Transverse colon (tissue), 4 donors: ENCODE measurements around the gene TPSD1. TPM values are rescaled to one million over a fixed set of nuclear protein-coding genes. Genes with fewer than 3 reads are reported as not detected.

Source experiments
- DNase-seq: peaks from one replicate; pipeline ENCODE4 v3.0.0-alpha.2; 2019
- H3K27ac ChIP-seq, 4 donors: fragments of 200-600 bp; sonication (generic); 2 replicates each; pipeline ENCODE4 v1.5.1; 2016 to 2018; ENCODE audit warnings: inconsistent platforms in 4 of 4
- H3K27me3 ChIP-seq: fragments of 200-600 bp; sonication (generic); 2 replicates; pipeline ENCODE4 v1.5.1; 2017; ENCODE audit warnings: inconsistent platforms
- H3K36me3 ChIP-seq, 4 donors: fragments of 200-600 bp; sonication (generic); 2 replicates each; pipeline ENCODE4 v1.5.1; 2017 to 2019; ENCODE audit warnings: inconsistent platforms in 4 of 4
- H3K4me1 ChIP-seq, 4 donors: fragments of 200-600 bp; sonication (generic); 2 replicates each; pipeline ENCODE4 v1.5.1; 2017 to 2020; ENCODE audit warnings: inconsistent platforms in 4 of 4
- H3K4me3 ChIP-seq, 4 donors: fragments of 200-600 bp; sonication (generic); 1 replicate in 1 of 4; 2 replicates in 3 of 4; pipeline versions ENCODE4 v1.5.1 to v1.6.1; 2017 to 2019; ENCODE audit warnings: inconsistent platforms in 4 of 4
- H3K9me3 ChIP-seq, 2 donors: fragments of 200-600 bp; sonication (generic); 2 replicates each; pipeline ENCODE4 v1.5.1; 2017 to 2019; ENCODE audit warnings: inconsistent platforms in 2 of 2
- EP300 ChIP-seq: sonication (generic); formaldehyde crosslinking; IDR thresholded peaks from one replicate; pipeline ENCODE4 v1.6.1; 2017; ENCODE audit warnings: antibody characterized with exemption, low read depth
- POLR2A ChIP-seq: fragments of 450-650 bp; IDR thresholded peaks from one replicate; pipeline ENCODE4 v1.6.1; 2016; ENCODE audit warnings: antibody characterized with exemption, mild to moderate bottlenecking, moderate library complexity
- POLR2AphosphoS5 ChIP-seq, 3 donors: sonication (generic); formaldehyde crosslinking; IDR thresholded peaks; one replicate each; pipeline ENCODE4 v1.6.1; 2016; ENCODE audit warnings: antibody characterized with exemption in 3 of 3
- WGBS, 2 donors: methylation state at CpG; one replicate each; pipeline ENCODE4 v1.1.5; 2018; ENCODE audit warnings: low coverage in 1 of 2; 5-methylcytosine and 5-hydroxymethylcytosine counted together
- in situ Hi-C, 4 donors: fragments of 200-750 bp; cut with MboI; loops; one replicate each; pipeline versions ENCODE4 v1.15.0 to v1.15.1; 2017; ENCODE audit warnings: low sequenced_read_pairs in 3 of 4, low pct_ligation_motif_present in 1 of 4, low pct_unique_long_range_greater_than_20kb in 1 of 4
- intact Hi-C: fragments of 100-400 bp; cut with DNase I; formaldehyde crosslinking; loops from one replicate; pipeline ENCODE4 v1.15.1; 2023; ENCODE audit warnings: low total_unique reads
- total RNA-seq, 4 donors: library from RNA; depleted of rRNA; stranded (reverse); fragments of >200 nt; gene quantifications; one replicate each; pipeline ENCODE4 v1.1.0, GENCODE V29; 2016
- TF ChIP-seq, protein P1 (sequence below), 5 experiments: fragments of 200-600 bp in 3 of 5; fragments of 450-650 bp in 2 of 5; sonication (generic) in 3 of 5; IDR thresholded peaks; 1 replicate in 2 of 5; 2 replicates in 3 of 5; pipeline ENCODE4 v1.5.1; 2016 to 2017; ENCODE audit warnings: antibody characterized with exemption in 5 of 5, inconsistent platforms in 3 of 5, mild to moderate bottlenecking in 2 of 5, moderate library complexity in 1 of 5

The TPSD1 gene
- total RNA-seq, 4 donors from 2014 or later = 4.6 to 12.0 (median 7.8) TPM; not detected in 1

- H3K4me3 ChIP-seq = no peak overlapping the region
- WGBS, 2 donors = 79 to 82% methylated on average over 7 to 32 of the region's 32 CpGs
- DNase-seq = no peak
- H3K27ac ChIP-seq = no peak overlapping the region
- H3K4me1 ChIP-seq = no peaks in the 10 kb centered on the region
- TF ChIP-seq, protein P1, sequence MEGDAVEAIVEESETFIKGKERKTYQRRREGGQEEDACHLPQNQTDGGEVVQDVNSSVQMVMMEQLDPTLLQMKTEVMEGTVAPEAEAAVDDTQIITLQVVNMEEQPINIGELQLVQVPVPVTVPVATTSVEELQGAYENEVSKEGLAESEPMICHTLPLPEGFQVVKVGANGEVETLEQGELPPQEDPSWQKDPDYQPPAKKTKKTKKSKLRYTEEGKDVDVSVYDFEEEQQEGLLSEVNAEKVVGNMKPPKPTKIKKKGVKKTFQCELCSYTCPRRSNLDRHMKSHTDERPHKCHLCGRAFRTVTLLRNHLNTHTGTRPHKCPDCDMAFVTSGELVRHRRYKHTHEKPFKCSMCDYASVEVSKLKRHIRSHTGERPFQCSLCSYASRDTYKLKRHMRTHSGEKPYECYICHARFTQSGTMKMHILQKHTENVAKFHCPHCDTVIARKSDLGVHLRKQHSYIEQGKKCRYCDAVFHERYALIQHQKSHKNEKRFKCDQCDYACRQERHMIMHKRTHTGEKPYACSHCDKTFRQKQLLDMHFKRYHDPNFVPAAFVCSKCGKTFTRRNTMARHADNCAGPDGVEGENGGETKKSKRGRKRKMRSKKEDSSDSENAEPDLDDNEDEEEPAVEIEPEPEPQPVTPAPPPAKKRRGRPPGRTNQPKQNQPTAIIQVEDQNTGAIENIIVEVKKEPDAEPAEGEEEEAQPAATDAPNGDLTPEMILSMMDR (IDR thresholded peaks at IDR 0.05) = no peak
- TF ChIP-seq EP300 (no peak), POLR2AphosphoS5 (IDR thresholded peaks at IDR 0.05) (no peak)
- H3K36me3 ChIP-seq = no peaks in the 10 kb centered on the region
- no peaks in the 10 kb centered on the region for H3K9me3 ChIP-seq
- in situ Hi-C loops = no loop called here
- H3K27me3 ChIP-seq = no peaks in the 10 kb centered on the region
- intact Hi-C loops = no loop called here
These were observed 39.0 kb upstream of the TPSD1 start for GRCh38 chr16:1216681-1217400.

GRCh38 chr16:1217526-1217925 is 38.3 kb upstream of the TPSD1 start:
- Histone ChIP-seq H3K36me3 (no peaks in the 10 kb centered on the region), H3K27me3 (no peaks in the 10 kb centered on the region), H3K9me3 (no peaks in the 10 kb centered on the region), H3K4me1 (no peaks in the 10 kb centered on the region), H3K4me3 (no peak overlapping the region), H3K27ac (no peak overlapping the region)
- in situ Hi-C loops = no loop called here
- DNase-seq = no peak
- 82% methylated on average over 22 of the region's 24 CpGs; no CpG with 5 or more reads in 1 of the 2 donors for WGBS, 2 donors
- intact Hi-C loops = no loop called here
- TF ChIP-seq POLR2A = no peak
- TF ChIP-seq POLR2AphosphoS5 (IDR thresholded peaks at IDR 0.05) = no peak
- no peak for TF ChIP-seq EP300
- TF ChIP-seq, protein P1 (IDR thresholded peaks at IDR 0.05) = no peak

- H3K27me3 ChIP-seq = no peaks in the 10 kb centered on the region
- TF ChIP-seq, protein P1 (IDR thresholded peaks at IDR 0.05) = no peak
- no peak for TF ChIP-seq POLR2AphosphoS5 (IDR thresholded peaks at IDR 0.05)
- TF ChIP-seq POLR2A = no peak
- no peak overlapping the region for H3K27ac ChIP-seq
- H3K9me3 ChIP-seq = no peaks in the 10 kb centered on the region
- H3K4me1 ChIP-seq = no peaks in the 10 kb centered on the region
- intact Hi-C loops (no loop called here), in situ Hi-C loops (no loop called here)
- H3K4me3 ChIP-seq = no peak overlapping the region
- 79% methylated on average over 4 to 33 of the region's 49 CpGs for WGBS, 2 donors
- no peaks in the 10 kb centered on the region for H3K36me3 ChIP-seq
- no peak for DNase-seq
These were observed 37.6 kb upstream of the TPSD1 start for GRCh38 chr16:1218061-1218929.

DNA sequence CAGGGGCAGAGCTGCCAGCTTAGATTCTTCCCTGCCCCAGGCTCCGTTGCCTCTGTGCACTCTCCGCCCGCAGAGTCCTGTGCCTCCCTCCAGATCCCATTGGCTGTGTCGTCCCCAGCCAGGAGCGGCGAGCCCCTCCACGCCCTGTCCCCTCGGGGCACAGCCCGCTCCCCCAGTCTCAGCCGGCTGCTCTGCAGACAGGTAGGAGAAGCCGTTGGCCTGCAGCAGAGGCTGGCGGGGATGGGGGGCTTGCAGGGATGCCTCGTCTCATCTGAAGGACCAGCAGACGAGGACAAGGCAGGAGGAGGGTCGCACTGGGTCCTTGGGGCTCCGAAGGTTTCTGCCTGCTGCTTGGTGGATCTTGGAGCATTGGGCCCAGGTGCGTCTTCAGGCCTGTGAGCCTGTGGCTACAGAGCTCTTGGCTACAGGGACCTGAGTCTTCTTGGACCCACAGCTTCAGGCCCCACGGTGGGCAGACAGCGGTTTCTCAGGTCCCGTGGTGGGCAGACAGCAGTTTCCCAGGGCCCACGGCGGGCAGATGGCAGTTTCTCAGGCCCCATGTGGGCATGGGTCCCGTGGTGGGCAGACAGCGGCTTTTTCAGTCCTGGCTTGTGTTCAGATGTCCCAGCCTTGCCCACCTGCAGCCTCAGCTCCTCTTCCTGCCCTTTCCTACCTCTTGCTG is 36.8 kb upstream of the TPSD1 start:
- Histone ChIP-seq H3K9me3 (no peaks in the 10 kb centered on the region), H3K4me1 (no peaks in the 10 kb centered on the region), H3K36me3 (no peaks in the 10 kb centered on the region), H3K27ac (no peak overlapping the region), H3K27me3 (no peaks in the 10 kb centered on the region), H3K4me3 (no peak overlapping the region)
- no peak for TF ChIP-seq POLR2AphosphoS5 (IDR thresholded peaks at IDR 0.05)
- no peak for TF ChIP-seq POLR2A
- TF ChIP-seq, protein P1 (IDR thresholded peaks at IDR 0.05) = no peak
- TF ChIP-seq EP300 = no peak
- intact Hi-C loops (no loop called here), in situ Hi-C loops (no loop called here)
- DNase-seq = no peak
- WGBS, 2 donors = 76% methylated on average over 22 of the region's 24 CpGs; no CpG with 5 or more reads in 1 of the 2 donors
